NCI-H187 (cell line): ENCODE data around the gene ARHGAP18.

Source experiments
- DNase-seq, 2 experiments: peaks; one replicate each; lab custom pipeline; 2025; lab: John Stamatoyannopoulos, UW

ARHGAP18 gene

DNA sequence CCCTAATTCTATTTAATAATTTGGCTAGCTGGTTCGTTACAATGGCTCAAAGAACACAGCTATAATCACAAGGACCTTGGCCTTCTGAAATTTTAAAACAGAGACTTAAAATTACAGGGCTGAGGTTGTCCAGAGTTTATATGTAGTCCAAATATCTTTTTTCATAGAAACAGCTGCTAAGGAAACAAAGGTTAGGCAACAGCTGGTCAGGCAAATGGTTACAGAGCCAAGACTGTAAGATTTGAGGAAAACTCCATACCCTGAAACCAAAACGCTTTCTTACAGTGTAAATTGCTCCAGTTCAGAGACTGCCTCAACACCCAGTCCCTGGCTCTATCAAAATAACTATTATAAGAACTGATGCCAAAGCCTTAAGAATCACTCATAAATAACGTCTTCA is 9.7 kb upstream of the ARHGAP18 start:
- no peak for DNase-seq

- no peak for DNase-seq
Measured at GRCh38 chr6:129717277-129717676, 7.3 kb upstream of the ARHGAP18 start.

DNA sequence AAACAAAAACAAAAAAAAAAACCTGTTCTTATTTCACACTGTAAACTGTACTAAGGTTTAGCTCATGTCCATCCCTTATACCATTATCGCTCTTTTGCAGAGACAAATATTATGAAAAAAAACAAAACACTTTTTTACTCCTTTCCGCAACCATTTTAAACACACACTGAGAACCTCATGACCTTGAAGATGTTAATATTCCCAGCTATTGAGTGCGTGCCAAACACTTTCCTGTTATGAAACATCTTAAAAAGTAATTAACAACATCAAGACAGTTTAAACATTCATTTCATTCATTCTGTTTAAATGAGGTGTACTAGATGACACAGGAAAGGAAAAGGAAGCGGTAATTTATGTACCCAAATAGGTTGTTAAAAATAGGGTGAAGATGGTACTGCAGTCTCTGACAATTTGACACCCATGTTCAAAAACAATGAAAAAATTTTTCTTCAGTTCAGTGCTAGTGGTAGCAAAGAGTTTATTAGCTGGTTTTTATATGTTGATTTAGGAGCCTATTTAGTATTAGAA is 3.9 kb upstream of the ARHGAP18 start:
- no peak for DNase-seq

- no peak for DNase-seq
Measured at GRCh38 chr6:129711271-129711631, 1.3 kb upstream of the ARHGAP18 start.

- no peak for DNase-seq
Measured at GRCh38 chr6:129710450-129711270, 683 bp upstream of the ARHGAP18 start.

DNA sequence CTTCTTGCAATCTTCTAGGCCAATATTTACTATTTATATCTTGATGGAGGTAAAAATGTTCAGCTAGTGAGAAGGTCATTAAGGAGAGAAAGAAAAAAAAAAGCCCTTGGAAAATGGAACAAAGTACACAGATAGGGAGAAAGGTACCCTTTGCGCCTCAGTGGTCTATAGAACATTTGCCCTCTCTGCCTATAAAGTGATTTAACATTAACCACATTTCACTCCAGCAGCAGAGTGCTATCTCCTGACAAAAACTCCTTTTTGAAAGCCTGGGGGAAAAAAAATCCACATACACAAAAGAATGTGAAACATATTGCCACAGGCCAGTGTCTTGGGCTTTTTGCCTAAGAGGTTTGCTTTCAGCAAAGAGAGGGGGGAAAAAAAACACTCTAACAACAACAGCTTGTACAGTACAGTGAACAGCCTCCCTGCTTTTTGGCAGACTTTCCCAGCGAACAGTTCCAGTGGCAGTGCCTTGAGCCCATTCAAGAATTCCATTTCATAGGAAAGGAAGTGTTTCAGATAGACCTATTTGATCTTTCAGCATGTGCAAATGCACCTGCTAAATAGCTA is 695 bp downstream of the ARHGAP18 start:
- no peak for DNase-seq

GRCh38 chr6:129708496-129709195 is 1.3 kb downstream of the ARHGAP18 start:
- DNase-seq: no peak

DNA sequence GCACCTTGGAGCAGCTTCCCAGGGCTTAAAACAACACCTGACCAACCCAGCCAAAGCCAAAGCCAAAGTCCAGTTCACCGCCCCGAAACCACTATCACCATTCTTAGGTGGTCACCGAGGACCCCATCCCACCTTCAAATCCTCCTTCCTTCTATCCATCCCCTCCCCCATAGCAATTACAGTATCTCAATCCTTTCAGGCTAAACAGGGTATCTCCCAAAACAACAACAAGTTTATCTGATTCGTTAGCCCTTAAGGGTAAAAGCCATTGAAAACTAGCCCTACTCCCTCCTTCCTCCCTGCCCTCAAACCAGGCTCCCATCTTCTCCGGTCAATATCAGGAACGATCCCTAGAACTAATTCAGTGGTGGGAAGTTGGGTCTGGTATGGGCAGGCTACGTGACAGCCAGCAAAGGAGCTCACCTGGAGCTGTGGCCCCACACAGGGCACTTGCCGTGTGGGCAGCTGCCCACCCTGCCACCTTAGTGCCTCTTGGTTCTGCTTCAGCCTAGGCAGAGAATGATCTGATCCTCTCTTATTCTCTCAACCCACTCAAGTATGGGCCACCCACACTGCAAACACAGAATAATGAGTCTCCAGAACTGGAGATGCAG is 2.0 kb downstream of the ARHGAP18 start:
- DNase-seq: no peak

DNA sequence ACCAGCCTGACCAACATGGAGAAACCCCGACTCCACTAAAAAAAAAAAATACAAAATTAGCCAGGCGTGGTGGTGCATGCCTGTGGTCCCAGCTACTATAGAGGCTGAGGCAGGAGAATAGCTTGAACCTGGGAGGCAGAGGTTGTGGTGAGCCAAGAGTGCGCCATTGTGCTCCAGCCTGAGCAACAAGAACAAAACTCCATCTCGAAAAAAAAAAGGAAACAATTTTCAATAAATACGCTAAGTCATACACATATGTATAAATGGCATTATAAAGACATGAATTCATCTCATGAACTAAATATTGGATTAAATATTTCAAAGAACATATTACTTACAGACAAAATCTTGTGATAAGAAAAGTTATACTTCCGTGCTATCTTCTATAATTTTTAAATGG is 2.9 kb downstream of the ARHGAP18 start:
- no peak for DNase-seq

DNA sequence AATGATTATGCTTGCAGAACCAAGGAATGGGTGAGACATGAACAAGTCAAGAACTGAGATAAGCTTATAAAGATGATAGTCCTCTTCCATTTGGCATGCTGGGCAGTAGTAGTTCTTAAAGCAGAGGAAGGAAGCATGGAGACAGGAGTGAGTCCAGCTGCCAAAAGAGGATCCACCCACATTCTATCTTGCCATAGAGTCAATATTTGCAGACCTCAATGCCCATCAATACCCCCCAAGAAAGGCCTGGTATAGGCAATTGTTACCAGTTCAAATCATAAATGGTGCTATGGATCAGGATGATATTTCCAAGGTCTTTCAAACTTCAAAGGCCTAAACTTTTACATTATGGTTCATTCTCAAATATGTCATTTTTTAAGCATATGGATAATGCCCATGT is 4.8 kb downstream of the ARHGAP18 start:
- DNase-seq: no peak

- DNase-seq: no peak
Measured at GRCh38 chr6:129704708-129705107, 5.3 kb downstream of the ARHGAP18 start.

DNA sequence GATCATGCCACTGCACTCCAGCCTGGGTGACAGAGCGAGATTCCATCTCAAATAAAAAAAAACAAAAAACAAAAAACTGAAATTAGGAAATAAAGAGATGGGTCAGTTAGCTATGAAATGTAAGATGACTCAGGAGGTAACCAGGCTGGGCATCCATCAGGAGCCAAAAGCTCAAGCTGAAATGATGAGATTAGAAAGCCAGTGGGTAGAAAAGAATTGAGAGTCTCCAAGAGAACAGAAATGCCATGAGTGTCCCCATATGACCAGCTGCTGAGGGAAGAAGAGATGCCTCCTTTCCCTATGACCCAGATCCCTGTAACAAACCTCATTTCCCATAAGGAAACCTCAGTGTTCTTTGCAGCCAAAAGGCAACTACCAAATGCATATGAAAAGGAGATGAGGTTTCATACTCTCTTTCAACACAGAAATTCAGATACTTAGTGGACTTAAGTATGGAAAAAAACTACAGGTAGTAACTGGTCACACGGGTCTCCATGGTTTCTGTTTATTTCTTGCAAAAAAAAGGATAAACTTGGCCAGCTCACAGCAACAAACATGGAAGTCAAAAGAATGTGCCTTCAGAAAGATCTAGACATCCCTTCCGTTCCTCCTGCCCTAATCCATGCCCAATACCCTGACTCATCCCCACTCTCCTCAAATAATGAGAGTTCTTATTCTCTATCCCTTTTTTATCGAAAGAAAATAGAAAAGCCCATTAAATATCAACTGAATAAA is 8.1 kb downstream of the ARHGAP18 start:
- no peak for DNase-seq

- no peak for DNase-seq
Measured at GRCh38 chr6:129700666-129701065, 9.3 kb downstream of the ARHGAP18 start.

GRCh38 chr6:129699659-129700058 is 10.3 kb downstream of the ARHGAP18 start:
- no peak for DNase-seq

DNA sequence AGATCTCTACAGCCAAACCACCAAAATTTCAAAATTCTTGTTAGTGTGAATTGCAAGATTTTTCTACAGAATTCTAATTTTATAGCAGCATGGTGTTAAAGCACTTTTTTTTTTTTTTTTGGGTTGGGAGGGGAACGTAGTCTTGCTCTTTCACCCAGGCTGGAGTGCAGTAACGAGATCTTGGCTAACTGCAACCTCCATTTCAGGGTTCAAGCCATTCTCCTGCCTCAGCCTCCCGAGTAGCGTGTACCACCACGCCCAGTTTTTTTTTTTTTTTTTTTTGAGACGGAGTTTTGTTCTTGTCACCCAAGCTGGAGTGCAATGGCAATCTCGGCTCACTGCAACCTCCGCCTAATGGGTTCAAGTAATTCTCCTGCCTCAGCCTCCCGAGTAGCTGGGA is 11.5 kb downstream of the ARHGAP18 start:
- no peak for DNase-seq

DNA sequence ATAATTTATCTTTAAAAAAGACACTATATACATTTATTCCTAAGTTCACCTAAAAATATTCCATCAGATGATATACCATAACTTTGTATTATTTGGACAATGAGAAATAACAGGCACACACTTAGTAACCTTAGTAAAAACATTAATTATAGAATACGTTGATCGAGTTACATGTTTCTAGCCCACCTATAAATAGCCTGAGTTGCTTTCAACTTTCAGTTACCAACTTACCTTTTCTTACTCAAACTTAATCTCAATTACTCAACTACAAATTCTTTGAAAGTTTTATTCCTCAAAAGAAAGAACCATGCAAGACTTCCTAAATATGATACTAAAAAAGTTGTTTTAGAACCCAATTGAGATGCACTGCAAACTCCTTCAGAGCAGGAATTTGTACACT is 12.2 kb downstream of the ARHGAP18 start:
- no peak for DNase-seq

DNA sequence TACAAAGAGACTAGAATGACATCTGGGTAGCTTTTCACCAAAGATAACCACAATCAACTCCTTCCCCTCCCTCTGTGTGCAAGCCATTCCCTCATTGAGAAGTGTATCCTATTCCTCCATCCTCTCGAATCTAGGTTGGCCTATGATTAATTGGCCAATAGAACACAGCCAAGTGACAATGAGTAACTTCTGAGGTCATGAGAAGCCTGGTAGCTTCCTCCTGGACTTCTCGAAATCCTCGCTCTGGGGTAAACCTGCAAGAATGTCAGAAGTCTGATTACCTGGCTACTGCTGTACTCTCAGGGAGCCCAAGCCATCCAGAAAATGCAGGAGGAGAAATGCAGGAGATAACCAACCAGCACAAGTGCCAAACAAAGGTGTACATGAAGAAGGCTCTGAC is 13.1 kb downstream of the ARHGAP18 start:
- no peak for DNase-seq

DNA sequence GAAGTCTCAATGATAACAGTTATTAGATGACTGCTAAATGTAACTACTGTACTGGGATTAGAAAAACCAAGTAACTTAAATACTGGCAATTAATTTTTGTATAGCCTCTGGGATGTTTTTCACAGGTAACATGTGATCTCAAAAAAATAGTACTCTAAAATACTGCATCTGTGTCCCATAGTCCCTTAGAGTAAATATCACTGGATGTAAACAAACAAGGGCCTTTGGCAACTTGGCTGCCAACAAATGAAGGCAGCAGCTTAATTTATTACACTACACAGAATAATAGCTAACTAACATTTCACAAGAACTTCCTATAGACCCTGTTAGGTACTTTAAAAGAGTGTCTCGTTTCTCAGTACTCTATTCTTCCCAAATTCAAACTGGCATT is 14.0 kb downstream of the ARHGAP18 start:
- DNase-seq: no peak

DNA sequence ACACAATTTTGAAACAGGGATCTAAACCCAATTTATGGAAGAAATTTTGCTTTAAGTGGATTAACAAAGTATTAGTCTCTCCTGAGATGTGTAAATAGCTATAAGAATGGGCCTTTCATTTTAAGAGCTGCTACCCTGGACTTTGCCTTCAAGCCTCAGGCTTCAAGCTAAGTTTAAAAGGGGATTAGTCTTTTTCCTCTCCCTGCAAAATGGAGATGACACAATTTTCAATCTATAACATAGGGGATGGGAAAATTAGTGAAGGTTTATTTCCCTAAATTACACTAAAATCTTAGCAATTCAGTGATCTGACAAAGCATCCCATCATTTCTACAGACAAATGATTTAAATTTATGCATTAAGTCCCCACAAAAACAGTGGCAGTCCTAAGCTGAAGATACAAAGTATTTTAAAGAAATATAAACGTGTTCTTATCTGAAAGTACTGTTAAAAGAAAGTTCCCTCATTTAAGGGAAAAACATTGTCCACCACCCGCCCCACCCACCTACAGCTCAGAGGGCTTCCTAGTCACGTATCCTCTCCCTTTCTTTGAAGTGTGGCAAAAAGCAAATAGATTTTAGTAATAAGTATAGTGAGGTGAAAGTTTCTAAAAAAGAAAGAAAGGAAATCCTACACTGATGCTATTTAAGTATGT is 14.5 kb downstream of the ARHGAP18 start:
- DNase-seq: no peak

GRCh38 chr6:129694036-129694435 is 15.9 kb downstream of the ARHGAP18 start:
- DNase-seq: no peak

DNA sequence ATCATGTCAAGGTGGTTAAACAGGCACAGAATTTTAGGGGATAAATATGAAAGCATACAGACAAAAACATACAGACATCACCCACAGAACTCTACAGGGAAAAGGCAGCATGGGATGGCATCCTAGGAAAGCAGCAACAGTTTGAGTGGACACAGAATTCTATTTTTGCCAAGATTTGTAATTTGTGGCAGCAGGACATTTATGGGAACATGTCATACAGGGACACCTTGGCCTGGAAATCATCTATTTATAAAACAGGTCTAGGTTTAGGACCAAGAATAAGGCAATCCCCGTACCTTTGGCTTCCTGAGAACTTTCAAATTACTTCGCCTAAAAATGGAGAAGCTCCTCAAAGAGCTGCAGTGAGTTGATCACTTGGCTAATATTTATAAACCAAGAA is 17.5 kb downstream of the ARHGAP18 start:
- DNase-seq: no peak
